K562 (cell line): ENCODE data around the gene PHF14. TPM values are rescaled to one million over a fixed set of nuclear protein-coding genes. Genes with fewer than 3 reads are reported as not detected.

ENCODE experiments used
- ATAC-seq: fragments of 200-7000 bp; cut with Tn5 transposase; 3 replicates; pipeline ENCODE4 v1.9.1; 2020; ENCODE audit warnings: moderate library complexity
- BruUV-seq: library from RNA; stranded (reverse); fragments of 400-500 nt; replicated peaks from 2 replicates; lab custom pipeline; 2021; lab: Mats Ljungman, UMichigan
- CTCF ChIA-PET: fragments of 300-600 bp; formaldehyde crosslinking; extraction: SDS; loops from one replicate; lab custom pipeline; 2021; ENCODE audit warnings: low intra/inter-chr PET ratio; lab: Yijun Ruan, JAX
- POLR2A ChIA-PET: fragments of 300-600, 350-650 bp; sonication (Branson Sonifier 250); formaldehyde crosslinking; extraction: SDS; loops from one replicate; lab custom pipeline; 2021; ENCODE audit warnings: antibody characterized with exemption, inconsistent platforms; lab: Yijun Ruan, JAX
- DNase-seq, 4 experiments: peaks; one replicate each; pipeline versions ENCODE4 v3.0.0 to v3.0.0-alpha.2; 2011 to 2018; ENCODE audit warnings: low spot score in 3 of 4, mixed read lengths in 3 of 4; ENCODE audit errors: extremely low read depth in 1 of 4
- FAIRE-seq: peaks from 2 replicates; lab custom pipeline; 2011; peaks lifted over from hg19 to GRCh38; lab: Jason Lieb, UNC
- H2AFZ ChIP-seq: 2 replicates; pipeline ENCODE4 v1.6.0; 2011; ENCODE audit warnings: low read depth, low read length, control low read depth, inconsistent platforms
- H3K27ac ChIP-seq: fragments of 200-600 bp; 3 replicates; pipeline ENCODE4 v1.8.0; 2011; ENCODE audit warnings: low read depth, mild to moderate bottlenecking, control low read depth, inconsistent platforms, low read length, moderate library complexity, mixed read lengths; ENCODE audit errors: extremely low read depth
- H3K27me3 ChIP-seq, 2 experiments: fragments of 300-600 bp in 1 of 2; 2 replicates in 1 of 2; 3 replicates in 1 of 2; pipeline versions ENCODE4 v1.6.0 to v1.8.0; 2011; ENCODE audit warnings: inconsistent platforms in 2 of 2, low read length in 2 of 2, mild to moderate bottlenecking in 1 of 2, mixed read lengths in 1 of 2, moderate library complexity in 1 of 2; ENCODE audit not compliant: control insufficient read depth in 2 of 2, insufficient read depth in 2 of 2
- H3K36me3 ChIP-seq: fragments of 300-600 bp; 3 replicates; pipeline ENCODE4 v1.8.0; 2011; ENCODE audit warnings: mild to moderate bottlenecking, low read length, inconsistent platforms; ENCODE audit not compliant: control insufficient read depth, insufficient read depth
- H3K4me1 ChIP-seq, 2 experiments: fragments of 200-600 bp in 1 of 2; replicated peaks in 1 of 2; 2 replicates in 1 of 2; 3 replicates in 1 of 2; pipeline versions ENCODE4 v1.5.1 to v1.8.0; 2011; ENCODE audit warnings: inconsistent platforms in 2 of 2, low read length in 2 of 2, mild to moderate bottlenecking in 1 of 2, mixed read lengths in 1 of 2, moderate library complexity in 1 of 2; ENCODE audit not compliant: control insufficient read depth in 2 of 2, insufficient read depth in 2 of 2
- H3K4me2 ChIP-seq: 2 replicates; pipeline ENCODE4 v1.6.1; 2011; ENCODE audit warnings: low read length, control low read depth, inconsistent platforms, mixed read lengths; ENCODE audit not compliant: insufficient read depth
- H3K4me3 ChIP-seq: fragments of 200-600 bp; sonication (generic), shearing (Covaris generic); 2 replicates; pipeline ENCODE4 v1.5.1; 2016; ENCODE audit warnings: control low read depth, inconsistent platforms
- H3K79me2 ChIP-seq: fragments of 200-600 bp; 3 replicates; pipeline ENCODE4 v1.8.0; 2011; ENCODE audit warnings: low read length, inconsistent platforms; ENCODE audit not compliant: control insufficient read depth, insufficient read depth
- H3K9ac ChIP-seq, 2 experiments: 2 replicates each; pipeline versions ENCODE4 v1.6.0 to v1.6.1; 2011; ENCODE audit warnings: low read depth in 2 of 2, low read length in 2 of 2, control low read depth in 1 of 2, inconsistent platforms in 1 of 2, mild to moderate bottlenecking in 1 of 2, mixed read lengths in 1 of 2; ENCODE audit not compliant: insufficient read depth in 1 of 2
- H3K9me1 ChIP-seq: one replicate; pipeline ENCODE4 v1.6.0; 2011; ENCODE audit warnings: inconsistent platforms, mild to moderate bottlenecking, low read length, moderate library complexity; ENCODE audit not compliant: control insufficient read depth, insufficient read depth
- H3K9me3 ChIP-seq: replicated peaks from 2 replicates; pipeline ENCODE4 v1.5.1; 2011; ENCODE audit warnings: low read depth, low read length, inconsistent platforms; ENCODE audit not compliant: control insufficient read depth, insufficient read depth
- H4K20me1 ChIP-seq: replicated peaks from 2 replicates; pipeline ENCODE4 v1.6.1; 2011; ENCODE audit warnings: low read length, inconsistent platforms, mixed read lengths; ENCODE audit not compliant: control insufficient read depth, insufficient read depth
- BHLHE40 ChIP-seq: IDR thresholded peaks from 2 replicates; pipeline ENCODE4 v1.6.1; 2011; ENCODE audit warnings: low read length, improper control_type of control experiment
- FOSL1 ChIP-seq: fragments of 200-800 bp; sonication (Bioruptor generic); conservative IDR thresholded peaks from 2 replicates; pipeline ENCODE4 v1.6.1; 2016; ENCODE audit warnings: missing genetic modification characterization, missing compliant biosample characterization
- GABPB2 ChIP-seq: fragments of 250-450 bp; sonication (Bioruptor Pico); conservative IDR thresholded peaks from 2 replicates; pipeline ENCODE4 v1.5.1; 2021; ENCODE audit warnings: mild to moderate bottlenecking
- GTF2F1 ChIP-seq: IDR thresholded peaks from 2 replicates; pipeline ENCODE4 v1.6.1; 2011; ENCODE audit warnings: low read depth, low read length, improper control_type of control experiment
- MEF2A ChIP-seq: IDR thresholded peaks from 2 replicates; pipeline ENCODE4 v1.6.1; 2011; ENCODE audit warnings: low read depth, mild to moderate bottlenecking, low read length, moderate library complexity; ENCODE audit not compliant: control insufficient read depth
- PHB ChIP-seq: fragments of 250-450 bp; sonication (Bioruptor Pico); IDR thresholded peaks from 2 replicates; pipeline ENCODE4 v1.5.0; 2021
- PML ChIP-seq: IDR thresholded peaks from 2 replicates; pipeline ENCODE4 v1.6.1; 2012; ENCODE audit warnings: low read length, inconsistent platforms
- POLR2H ChIP-seq: IDR thresholded peaks from 2 replicates; pipeline ENCODE4 v1.6.1; 2016; ENCODE audit warnings: missing genetic modification characterization, low read depth, mild to moderate bottlenecking, control low read depth, missing compliant biosample characterization, moderate library complexity
- SRSF9 ChIP-seq: fragments of 200-400 bp; formaldehyde crosslinking; IDR thresholded peaks from 2 replicates; pipeline ENCODE4 v1.6.1; 2017; ENCODE audit warnings: low read depth, low read length, borderline replicate concordance
- TOE1 ChIP-seq, 2 experiments: fragments of 450-650 bp in 1 of 2; sonication (generic) in 1 of 2; formaldehyde crosslinking in 1 of 2; IDR thresholded peaks; 2 replicates each; pipeline versions ENCODE4 v1.7.1 to v1.8.0; 2016 to 2022; ENCODE audit warnings: borderline replicate concordance in 2 of 2, mild to moderate bottlenecking in 2 of 2, antibody characterized with exemption in 1 of 2, inconsistent platforms in 1 of 2, low read depth in 1 of 2, missing genetic modification reagents in 1 of 2, moderate library complexity in 1 of 2
- U2AF2 ChIP-seq: fragments of 200-400 bp; formaldehyde crosslinking; optimal IDR thresholded peaks from 2 replicates; pipeline ENCODE3; 2017; ENCODE audit warnings: low read depth, mild to moderate bottlenecking, low read length
- ZFP1 ChIP-seq: fragments of 450-650 bp; formaldehyde crosslinking; IDR thresholded peaks from 2 replicates; pipeline ENCODE4 v1.4.0; 2020; ENCODE audit warnings: mild to moderate bottlenecking, mixed read lengths
- ZNF146 ChIP-seq: IDR thresholded peaks from one replicate; pipeline ENCODE4 v1.6.1; 2018; ENCODE audit warnings: missing compliant biosample characterization; ENCODE audit not compliant: unreplicated experiment
- ZNF197 ChIP-seq: fragments of 200-800 bp; sonication (Bioruptor generic); IDR thresholded peaks from 2 replicates; pipeline ENCODE4 v1.6.1; 2016; ENCODE audit warnings: low read depth, missing genetic modification characterization, missing compliant biosample characterization
- ZNF408 ChIP-seq: fragments of 250-450 bp; sonication (Bioruptor Pico); IDR thresholded peaks from 2 replicates; pipeline ENCODE4 v1.4.0; 2020; ENCODE audit warnings: low read depth, mild to moderate bottlenecking, moderate library complexity
- ZNF583 ChIP-seq: fragments of 250-450 bp; sonication (Bioruptor Pico); IDR thresholded peaks from 2 replicates; pipeline ENCODE4 v1.4.0; 2020
- ZNF780A ChIP-seq: fragments of 250-450 bp; sonication (Bioruptor Pico); IDR thresholded peaks from 2 replicates; pipeline ENCODE4 v1.5.0; 2021; ENCODE audit warnings: mild to moderate bottlenecking
- WGBS: fragments of 100-300 bp; shearing (Covaris generic); methylation state at CpG from one replicate; pipeline ENCODE4 v1.1.6; 2016; ENCODE audit warnings: low coverage, mixed read lengths; ENCODE audit not compliant: insufficient coverage; ENCODE audit errors: missing lambda C conversion rate; 5-methylcytosine and 5-hydroxymethylcytosine counted together
- in situ Hi-C: fragments of 300-500 bp; cut with MboI; formaldehyde crosslinking; loops from 4 replicates; pipeline ENCODE4 v1.15.0; 2018; ENCODE audit warnings: inconsistent platforms, mixed read lengths
- intact Hi-C: fragments of 100-400 bp; cut with micrococcal nuclease; formaldehyde crosslinking; loops from 2 replicates; pipeline ENCODE4 v1.14.2; 2022
- polyA plus RNA-seq, 8 experiments: library from polyadenylated mRNA; depleted of rRNA in 4 of 8; stranded (reverse) in 5 of 8; unstranded in 3 of 8; fragments of >200 nt; fragmentation: Nextera tagmentation in 2 of 8; fragmentation: Illumina TruSeq in 1 of 8; extraction: Ambion mirVana in 2 of 8; extraction: Trizol in 1 of 8; gene quantifications; 2 replicates each; pipeline versions ENCODE4 v1.2.1 to v1.2.3, GENCODE V29; 2011 to 2014; ENCODE audit warnings: inconsistent platforms in 1 of 8, missing spikeins in 1 of 8
- total RNA-seq, 7 experiments: library from RNA; depleted of rRNA in 6 of 7; stranded (reverse); fragments of >200 nt in 6 of 7; fragmentation: Illumina TruSeq in 2 of 7; extraction: Trizol in 2 of 7; gene quantifications; 2 replicates each; pipeline versions ENCODE4 v1.2.1 to v1.2.3, GENCODE V29; 2011 to 2021; ENCODE audit warnings: low replicate concordance in 1 of 7
- TF ChIP-seq, protein P1 (sequence below): fragments of 450-650 bp; formaldehyde crosslinking; IDR thresholded peaks from 2 replicates; pipeline ENCODE4 v1.4.0; 2020; ENCODE audit warnings: mild to moderate bottlenecking, mixed read lengths
- TF ChIP-seq, protein P2 (sequence below): fragments of 250-450 bp; sonication (Bioruptor Pico); IDR thresholded peaks from 2 replicates; pipeline ENCODE4 v1.4.0; 2020

PHF14 gene
- total and polyA plus RNA-seq, 9 of the 15 experiments (the other 6 are each of a cell fraction or from before 2014, with no cell fraction given): 27.5 to 67.6 (median 41.4) TPM

DNA sequence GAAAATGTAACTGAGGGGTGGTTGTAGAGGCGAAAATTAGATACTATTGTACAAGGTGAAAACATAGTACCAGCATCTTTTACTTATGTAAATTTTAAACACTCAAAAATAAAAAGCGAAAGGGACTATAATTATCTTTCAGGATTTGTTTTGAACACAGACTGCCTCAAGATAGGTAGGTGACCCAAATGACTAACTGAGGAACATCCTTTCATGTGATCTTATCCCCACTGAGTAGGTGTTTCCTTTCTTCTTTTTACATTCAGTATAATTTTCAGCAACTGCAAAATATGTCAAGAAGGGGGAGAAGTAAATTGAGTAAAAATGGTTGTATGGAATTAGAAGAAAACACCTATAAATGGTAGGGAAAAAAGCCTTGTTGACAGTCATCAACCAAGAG, 236.7 kb downstream of the PHF14 start:
- Histone ChIP-seq H3K9me1 (no peaks in the 10 kb centered on the region), H3K4me2 (no peak overlapping the region), H2AFZ (no peak overlapping the region), H3K79me2 (no peaks in the 10 kb centered on the region), H3K36me3 (no peaks in the 10 kb centered on the region), H3K9ac (no peak overlapping the region), H3K27ac (no peak overlapping the region), H4K20me1 (no peaks in the 10 kb centered on the region), H3K4me1 (no peaks in the 10 kb centered on the region), H3K9me3 (no peaks in the 10 kb centered on the region), H3K27me3 (peaks cover 11 to 12% of the 10 kb centered on the region in 2 experiments), H3K4me3 (no peak overlapping the region)
- ChIA-PET CTCF (no interaction called here), POLR2A (no interaction called here)
- in situ Hi-C loops: no loop called here
- intact Hi-C loops: loop anchor here (5.0 to 10.0 kb wide), 2 partner anchors 276 to 318 kb away; no protein-coding TSS in a partner anchor
- TF ChIP-seq FOSL1 (no peak), GABPB2 (CRISPR knock-in tag) (no peak), PHB (CRISPR knock-in tag) (no peak), ZNF146 (CRISPR knock-in tag) (no peak), BHLHE40 (no peak), SRSF9 (no peak), POLR2H (no peak), MEF2A (no peak), U2AF2 (no peak), TOE1 (IDR thresholded peaks at IDR 0.05; ENCODE audit: borderline replicate concordance) (no peak), TOE1 (CRISPR knock-in tag; IDR thresholded peaks at IDR 0.05; ENCODE audit: borderline replicate concordance, low read depth) (no peak), ZNF408 (CRISPR knock-in tag) (no peak), ZNF780A (CRISPR knock-in tag) (no peak), GTF2F1 (no peak), ZNF197 (CRISPR knock-in tag) (no peak), ZNF583 (CRISPR knock-in tag) (no peak), ZFP1 (CRISPR knock-in tag) (no peak), PML (no peak)
- TF ChIP-seq, protein P1, sequence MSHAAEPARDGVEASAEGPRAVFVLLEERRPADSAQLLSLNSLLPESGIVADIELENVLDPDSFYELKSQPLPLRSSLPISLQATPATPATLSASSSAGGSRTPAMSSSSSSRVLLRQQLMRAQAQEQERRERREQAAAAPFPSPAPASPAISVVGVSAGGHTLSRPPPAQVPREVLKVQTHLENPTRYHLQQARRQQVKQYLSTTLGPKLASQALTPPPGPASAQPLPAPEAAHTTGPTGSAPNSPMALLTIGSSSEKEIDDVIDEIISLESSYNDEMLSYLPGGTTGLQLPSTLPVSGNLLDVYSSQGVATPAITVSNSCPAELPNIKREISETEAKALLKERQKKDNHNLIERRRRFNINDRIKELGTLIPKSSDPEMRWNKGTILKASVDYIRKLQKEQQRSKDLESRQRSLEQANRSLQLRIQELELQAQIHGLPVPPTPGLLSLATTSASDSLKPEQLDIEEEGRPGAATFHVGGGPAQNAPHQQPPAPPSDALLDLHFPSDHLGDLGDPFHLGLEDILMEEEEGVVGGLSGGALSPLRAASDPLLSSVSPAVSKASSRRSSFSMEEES: no peak
- TF ChIP-seq, protein P2, sequence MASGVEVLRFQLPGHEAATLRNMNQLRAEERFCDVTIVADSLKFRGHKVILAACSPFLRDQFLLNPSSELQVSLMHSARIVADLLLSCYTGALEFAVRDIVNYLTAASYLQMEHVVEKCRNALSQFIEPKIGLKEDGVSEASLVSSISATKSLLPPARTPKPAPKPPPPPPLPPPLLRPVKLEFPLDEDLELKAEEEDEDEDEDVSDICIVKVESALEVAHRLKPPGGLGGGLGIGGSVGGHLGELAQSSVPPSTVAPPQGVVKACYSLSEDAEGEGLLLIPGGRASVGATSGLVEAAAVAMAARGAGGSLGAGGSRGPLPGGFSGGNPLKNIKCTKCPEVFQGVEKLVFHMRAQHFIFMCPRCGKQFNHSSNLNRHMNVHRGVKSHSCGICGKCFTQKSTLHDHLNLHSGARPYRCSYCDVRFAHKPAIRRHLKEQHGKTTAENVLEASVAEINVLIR: no peak
- ATAC-seq (no peak), FAIRE-seq (no peak), DNase-seq (no peak)
- 0% methylated on average over 2 of the region's 2 CpGs for WGBS
- no TSS peak for BruUV-seq
